ENCODE measurements around the gene DPF3. TPM values are rescaled to one million over a fixed set of nuclear protein-coding genes. Genes with fewer than 3 reads are reported as not detected.
A peak's percentile ranks its signal among the peaks of the same experiment; 100 is the strongest.

DPF3 gene
- total RNA-seq, 6 experiments from 2014 or later = 4.1 to 6.6 (median 5.4) TPM

DNA sequence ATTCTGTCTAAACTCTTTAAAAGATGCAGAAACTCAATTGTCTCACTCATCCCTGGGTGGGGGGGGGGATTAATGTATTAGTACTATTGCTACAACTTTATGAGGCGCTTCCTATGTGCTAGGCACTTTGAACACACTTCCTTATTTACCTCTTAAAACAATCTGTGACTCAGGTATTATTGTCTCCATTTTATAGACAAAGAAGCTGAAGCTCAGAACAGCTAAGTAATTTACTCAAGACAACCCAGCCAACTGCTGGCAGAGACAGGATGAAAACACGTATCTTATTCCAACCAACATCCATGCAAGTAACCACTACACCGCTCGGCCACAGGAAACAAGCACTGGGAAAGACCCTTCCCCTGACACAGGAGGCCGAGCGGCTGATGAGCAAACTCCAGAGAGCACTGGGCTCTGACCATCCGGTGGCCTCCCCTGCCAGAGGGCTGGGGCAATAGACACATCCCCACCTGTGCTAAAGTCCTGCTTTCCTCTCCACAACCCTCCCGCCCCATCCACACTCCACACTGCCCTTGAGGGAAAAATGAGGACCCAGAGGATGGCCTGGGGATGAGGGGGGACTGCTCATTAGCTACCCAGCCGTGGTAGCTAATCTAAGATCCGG is 244.2 kb downstream of the DPF3 start:
- Mint-ChIP-seq H3K27me3 (ENCODE audit: insufficient read depth) (peaks cover 7% of the 10 kb centered on the region), H3K27ac (no peak overlapping the region), H3K4me1 (ENCODE audit: low read depth) (peaks cover 35% of the 10 kb centered on the region), H3K36me3 (ENCODE audit: low read depth) (no peaks in the 10 kb centered on the region), H3K9me3 (no peaks in the 10 kb centered on the region), H3K4me3 (no peak overlapping the region)
- DNase-seq = no peak
- TF ChIP-seq CTCF (IDR thresholded peaks at IDR 0.05) = no peak

DNA sequence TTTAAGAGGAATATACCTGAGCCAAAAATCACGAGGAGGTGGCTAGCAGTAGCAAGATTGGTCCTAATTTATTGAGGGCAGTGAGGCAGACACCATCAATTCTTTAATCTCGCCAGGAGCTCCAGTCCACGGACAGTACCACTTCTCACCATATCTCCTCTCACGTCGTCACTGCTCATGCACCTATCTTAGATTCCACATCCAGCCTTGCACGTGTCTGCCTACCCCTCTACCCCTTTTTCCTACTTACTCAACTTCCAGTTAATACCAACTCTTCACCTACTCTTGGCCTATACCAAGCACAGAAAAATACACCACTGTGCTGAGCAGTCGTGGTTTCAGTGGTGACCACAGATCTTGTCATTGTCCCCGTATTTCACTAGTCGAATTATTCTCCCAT is 246.1 kb downstream of the DPF3 start:
- H3K36me3 Mint-ChIP-seq (ENCODE audit: low read depth) = no peaks in the 10 kb centered on the region
- H3K4me1 Mint-ChIP-seq (ENCODE audit: low read depth) = peaks cover 45% of the 10 kb centered on the region
- H3K4me3 Mint-ChIP-seq = no peak overlapping the region
- DNase-seq = no peak
- H3K9me3 Mint-ChIP-seq = no peaks in the 10 kb centered on the region; the same call in 1 of the 2 replicates
- H3K27ac Mint-ChIP-seq = no peak overlapping the region
- TF ChIP-seq CTCF (IDR thresholded peaks at IDR 0.05) = no peak
- H3K27me3 Mint-ChIP-seq (ENCODE audit: insufficient read depth) = peaks cover 5% of the 10 kb centered on the region; the same call in 1 of the 2 replicates

DNA sequence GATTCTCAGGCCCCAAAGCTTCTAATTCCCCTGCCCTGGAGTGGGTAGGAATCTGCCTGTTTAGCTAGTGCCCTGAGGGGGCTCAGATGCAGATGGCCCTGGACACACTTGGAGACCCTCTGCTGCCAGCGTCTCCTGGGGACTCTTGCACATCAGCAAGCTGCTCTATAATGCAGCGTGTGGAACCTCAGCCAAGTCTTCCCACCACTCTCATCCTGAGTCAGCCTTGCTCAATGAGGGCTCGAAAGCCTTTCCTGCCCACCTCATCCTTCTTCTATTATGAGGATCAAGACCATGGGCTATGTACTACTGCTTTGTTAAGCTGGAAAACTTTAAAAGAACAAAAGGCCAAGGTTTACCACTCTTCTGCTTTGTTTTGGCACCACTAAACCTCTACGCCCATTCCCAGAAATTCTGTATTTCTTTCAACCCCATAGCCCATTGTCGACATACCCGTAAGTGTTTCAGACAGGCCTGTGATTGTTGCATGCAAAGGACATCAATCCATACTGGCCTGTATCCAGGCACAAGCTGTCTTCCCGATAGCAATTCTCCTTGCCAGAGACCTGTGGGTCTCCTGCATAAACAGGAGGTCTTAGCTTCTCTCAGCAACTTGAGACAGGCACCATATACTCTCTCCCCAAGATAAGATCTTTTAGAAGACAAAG is 246.9 kb downstream of the DPF3 start:
- Mint-ChIP-seq H3K9me3 (no peaks in the 10 kb centered on the region; the same call in 1 of the 2 replicates), H3K27me3 (ENCODE audit: insufficient read depth) (peaks cover 5% of the 10 kb centered on the region; the same call in 1 of the 2 replicates), H3K4me3 (no peak overlapping the region), H3K4me1 (ENCODE audit: low read depth) (peaks cover 42% of the 10 kb centered on the region), H3K27ac (no peak overlapping the region), H3K36me3 (ENCODE audit: low read depth) (peaks cover 2% of the 10 kb centered on the region; the same call in 1 of the 2 replicates)
- TF ChIP-seq CTCF (IDR thresholded peaks at IDR 0.05) = no peak
- DNase-seq = no peak

DNA sequence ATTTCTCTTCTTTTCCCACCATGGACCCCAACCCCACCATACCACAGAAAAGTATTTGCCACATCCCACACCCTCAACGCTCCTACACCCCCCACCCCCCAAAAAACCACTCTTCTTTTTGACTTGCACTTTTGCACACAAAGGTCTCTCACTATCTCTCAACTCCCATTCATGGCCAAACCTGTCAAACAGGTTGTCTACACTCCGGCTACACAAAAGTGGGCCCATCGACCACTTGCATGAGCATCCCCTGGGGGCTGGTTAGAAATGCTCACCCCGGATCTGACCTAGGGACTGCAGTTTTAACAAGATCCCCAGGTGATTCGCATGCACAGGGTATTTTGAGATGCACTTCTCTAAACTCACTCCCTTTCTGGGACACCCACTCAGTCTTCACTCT is 248.2 kb downstream of the DPF3 start:
- no peak for TF ChIP-seq CTCF (IDR thresholded peaks at IDR 0.05)
- peaks cover 5% of the 10 kb centered on the region; the same call in 1 of the 2 replicates for H3K27me3 Mint-ChIP-seq (ENCODE audit: insufficient read depth)
- no peak overlapping the region for H3K4me3 Mint-ChIP-seq
- peaks cover 14% of the 10 kb centered on the region for H3K36me3 Mint-ChIP-seq (ENCODE audit: low read depth)
- DNase-seq = no peak
- H3K4me1 Mint-ChIP-seq (ENCODE audit: low read depth) = peaks cover 34% of the 10 kb centered on the region
- no peak overlapping the region for H3K27ac Mint-ChIP-seq
- H3K9me3 Mint-ChIP-seq = peaks cover 4% of the 10 kb centered on the region

GRCh38 chr14:72644758-72645489 is 249.0 kb downstream of the DPF3 start:
- Mint-ChIP-seq H3K9me3 (peaks cover 11% of the 10 kb centered on the region), H3K4me3 (no peak overlapping the region), H3K27ac (no peak overlapping the region), H3K4me1 (ENCODE audit: low read depth) (peaks cover 39% of the 10 kb centered on the region), H3K27me3 (ENCODE audit: insufficient read depth) (peaks cover 5% of the 10 kb centered on the region; the same call in 1 of the 2 replicates), H3K36me3 (ENCODE audit: low read depth) (peaks cover 22% of the 10 kb centered on the region)
- DNase-seq = no peak
- peak; percentile 41; the same call in 1 of the 2 replicates for TF ChIP-seq CTCF (IDR thresholded peaks at IDR 0.05)
